ENCODE data around the gene RBFOX2.

Gene RBFOX2

DNA sequence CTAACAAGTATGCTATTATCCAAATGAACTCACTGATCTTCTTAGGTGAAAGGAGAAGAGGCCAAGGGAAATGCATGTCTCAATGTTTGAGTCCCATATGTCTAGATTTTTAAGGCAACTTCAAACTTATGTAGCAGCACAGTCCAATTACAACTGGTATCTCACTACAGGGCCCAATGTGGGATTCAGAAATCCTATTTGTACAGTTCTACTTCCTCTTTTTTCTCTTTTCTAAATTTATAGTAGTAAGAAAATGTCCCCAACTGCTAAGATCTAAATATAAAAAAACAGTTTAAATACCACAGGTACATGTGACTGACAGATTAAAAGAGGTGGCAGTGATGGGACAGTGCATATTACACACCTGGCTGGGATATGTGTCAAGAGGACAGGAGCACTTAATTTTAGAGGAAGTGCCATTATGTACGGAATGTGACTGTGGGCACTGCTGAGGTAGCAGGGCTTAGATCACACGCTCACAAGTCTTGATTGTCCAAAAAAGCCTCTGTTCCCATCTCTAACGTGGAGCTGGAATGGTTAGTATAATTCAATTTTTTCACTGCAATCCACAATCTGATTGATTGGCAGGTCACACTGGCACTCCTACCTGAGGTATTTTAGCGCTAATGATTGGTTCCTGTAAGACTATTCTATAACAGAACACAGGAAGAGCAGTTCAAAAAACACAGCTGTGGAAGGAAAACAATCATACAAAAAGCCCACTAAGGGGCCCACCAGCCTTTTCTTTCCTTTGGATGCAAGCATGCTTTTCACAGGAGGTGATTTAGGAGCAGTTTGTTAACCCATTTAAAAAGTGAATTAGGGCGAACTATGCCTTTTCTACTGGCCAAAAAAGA lies 276.4 kb downstream of the RBFOX2 start:
- TF ChIP-seq, protein P1, sequence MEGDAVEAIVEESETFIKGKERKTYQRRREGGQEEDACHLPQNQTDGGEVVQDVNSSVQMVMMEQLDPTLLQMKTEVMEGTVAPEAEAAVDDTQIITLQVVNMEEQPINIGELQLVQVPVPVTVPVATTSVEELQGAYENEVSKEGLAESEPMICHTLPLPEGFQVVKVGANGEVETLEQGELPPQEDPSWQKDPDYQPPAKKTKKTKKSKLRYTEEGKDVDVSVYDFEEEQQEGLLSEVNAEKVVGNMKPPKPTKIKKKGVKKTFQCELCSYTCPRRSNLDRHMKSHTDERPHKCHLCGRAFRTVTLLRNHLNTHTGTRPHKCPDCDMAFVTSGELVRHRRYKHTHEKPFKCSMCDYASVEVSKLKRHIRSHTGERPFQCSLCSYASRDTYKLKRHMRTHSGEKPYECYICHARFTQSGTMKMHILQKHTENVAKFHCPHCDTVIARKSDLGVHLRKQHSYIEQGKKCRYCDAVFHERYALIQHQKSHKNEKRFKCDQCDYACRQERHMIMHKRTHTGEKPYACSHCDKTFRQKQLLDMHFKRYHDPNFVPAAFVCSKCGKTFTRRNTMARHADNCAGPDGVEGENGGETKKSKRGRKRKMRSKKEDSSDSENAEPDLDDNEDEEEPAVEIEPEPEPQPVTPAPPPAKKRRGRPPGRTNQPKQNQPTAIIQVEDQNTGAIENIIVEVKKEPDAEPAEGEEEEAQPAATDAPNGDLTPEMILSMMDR (conservative IDR thresholded peaks at IDR 0.05): no peak
- peak overlapping the region; percentile 59; the same call in 1 of the 2 replicates for H3K27ac ChIP-seq

DNA sequence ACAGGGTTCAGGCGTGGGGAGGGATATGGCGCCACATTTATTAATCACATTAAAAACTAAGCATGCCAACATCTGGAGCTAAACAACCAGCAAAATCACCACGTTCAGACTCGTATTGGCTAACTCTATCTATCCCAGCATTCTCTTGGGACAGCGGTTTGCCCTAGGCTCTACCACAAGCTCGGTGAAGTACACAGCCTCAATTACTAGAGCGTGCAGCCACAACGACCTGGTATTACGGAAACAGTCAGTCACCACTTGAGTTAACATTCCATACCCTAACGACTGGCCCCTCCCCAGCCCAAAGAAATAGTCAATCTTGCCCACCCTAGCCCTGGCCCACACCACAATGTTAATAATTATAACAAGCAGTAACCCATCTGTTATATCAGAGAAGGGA lies 278.8 kb downstream of the RBFOX2 start:
- H3K27ac ChIP-seq: peak overlapping the region; percentile 59

DNA sequence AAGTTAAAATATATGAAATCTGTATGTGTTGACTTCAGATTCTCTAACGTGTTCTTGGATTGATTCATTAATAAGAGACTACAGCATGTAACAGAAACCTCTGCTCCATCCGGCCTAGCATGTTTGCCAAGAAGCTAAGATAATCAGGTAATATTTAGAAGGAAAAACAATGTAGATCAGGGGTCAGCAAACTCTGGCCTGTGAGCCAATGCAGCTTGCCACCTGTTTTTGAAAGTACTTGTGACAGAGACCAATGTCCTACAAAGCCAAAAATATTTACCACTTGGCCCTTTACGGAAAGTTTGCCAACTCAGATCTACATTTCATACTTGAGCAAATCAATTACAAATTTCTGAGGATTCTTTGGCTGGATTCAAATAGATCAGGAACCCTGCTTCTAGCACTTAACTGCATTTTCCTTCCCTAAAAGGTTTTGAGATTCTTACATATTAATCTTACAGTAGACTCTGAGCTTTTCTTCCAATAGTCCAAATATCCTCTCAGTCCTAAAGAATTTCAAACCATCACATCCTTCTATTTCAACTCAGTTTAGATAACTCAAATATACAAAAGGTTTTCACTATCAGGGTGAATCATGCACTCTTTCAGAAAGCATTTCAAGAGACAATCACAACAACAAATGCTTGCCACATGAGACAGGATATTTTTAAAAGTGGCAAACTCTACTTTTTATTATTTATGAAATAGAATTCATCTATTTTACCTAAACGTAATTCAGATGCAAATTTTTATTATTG lies 281.5 kb downstream of the RBFOX2 start:
- TF ChIP-seq, protein P1 (conservative IDR thresholded peaks at IDR 0.05): no peak
- peak overlapping the region; percentile 56 for H3K27ac ChIP-seq

More for the DNA sequence above, 278.8 kb downstream of the RBFOX2 start:
- TF ChIP-seq, protein P1 (conservative IDR thresholded peaks at IDR 0.05): no peak

DNA sequence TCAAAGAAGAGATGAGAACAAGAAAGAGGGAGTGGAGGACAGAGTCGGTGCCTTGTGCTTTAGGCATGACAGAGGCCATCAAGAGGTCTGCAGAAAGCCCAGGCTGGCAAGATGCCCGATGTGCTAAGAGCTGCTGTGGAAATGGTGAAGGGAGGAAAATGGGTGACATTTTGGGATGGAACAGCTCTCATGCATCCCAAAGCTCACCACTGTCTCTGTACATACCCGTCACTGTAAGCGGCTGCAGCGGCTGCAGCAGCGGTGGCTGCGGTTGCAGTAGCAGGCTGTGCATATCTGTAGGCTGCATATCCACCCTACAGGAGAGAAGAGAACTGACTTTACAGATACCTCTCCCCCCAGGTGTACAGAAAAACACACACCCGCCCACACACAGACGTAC lies 282.4 kb downstream of the RBFOX2 start:
- TF ChIP-seq, protein P1 (conservative IDR thresholded peaks at IDR 0.05): no peak
- H3K27ac ChIP-seq: peak overlapping the region; percentile 56

DNA sequence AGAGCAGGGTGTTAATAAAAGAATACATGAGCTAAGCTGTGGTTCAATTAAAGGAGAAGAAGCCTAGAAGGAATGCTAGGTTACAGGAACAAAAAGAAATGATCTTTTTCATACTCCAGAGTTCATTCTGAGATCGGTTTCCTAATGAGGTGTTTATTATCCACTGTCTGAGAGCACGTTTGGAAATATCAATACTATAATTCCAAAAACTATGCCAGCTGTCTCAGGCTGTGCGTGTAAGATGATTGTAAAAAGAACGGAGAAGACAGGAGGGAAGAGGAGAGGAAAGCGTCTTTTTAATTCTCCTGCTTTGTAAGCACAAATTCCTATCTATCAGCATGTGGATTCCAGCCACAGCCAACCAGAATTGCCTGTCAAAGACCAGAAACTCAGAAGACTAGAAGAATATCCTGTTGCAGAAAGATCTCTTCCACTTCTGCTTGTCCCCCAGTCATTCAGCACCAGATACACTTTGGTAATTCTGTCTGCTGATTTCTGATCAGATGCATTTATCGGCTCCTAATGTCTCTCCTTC lies 285.2 kb downstream of the RBFOX2 start:
- no peak overlapping the region for H3K27ac ChIP-seq
- TF ChIP-seq, protein P1 (conservative IDR thresholded peaks at IDR 0.05): no peak

DNA sequence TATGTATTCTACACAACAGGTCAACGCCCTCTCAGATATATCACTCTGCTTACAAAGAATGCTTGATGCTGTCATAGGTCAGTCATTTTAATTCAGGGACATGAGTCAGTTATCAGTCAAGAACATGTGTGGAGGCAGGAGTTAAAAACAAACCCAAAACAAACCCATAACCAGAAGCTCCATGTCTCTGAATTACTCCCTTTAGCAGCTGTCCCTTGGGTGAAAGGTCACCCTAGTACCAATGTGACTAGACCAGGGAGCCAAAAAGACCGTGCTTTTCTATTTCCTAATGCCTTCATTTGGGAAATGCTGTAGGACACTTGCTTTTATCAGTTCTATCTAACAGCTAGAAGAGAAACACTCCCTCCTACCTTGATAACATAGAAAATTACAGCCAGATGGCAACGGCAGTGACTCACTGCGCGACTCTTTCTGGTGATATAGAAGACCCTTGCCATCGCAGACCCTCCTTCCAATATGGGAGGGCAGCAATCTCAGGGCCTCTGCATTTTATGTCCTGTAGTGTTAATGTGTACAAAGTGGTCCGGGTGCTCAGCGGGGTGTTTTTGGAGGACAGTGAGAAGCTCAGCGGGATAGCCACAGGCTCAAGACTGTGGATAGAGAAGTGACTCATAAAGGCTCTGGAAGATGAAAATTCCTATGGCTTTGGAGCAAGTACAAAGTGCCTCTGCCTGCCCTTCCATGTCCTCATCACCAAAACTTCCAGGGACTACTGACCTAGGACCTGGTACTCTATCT lies 286.1 kb downstream of the RBFOX2 start:
- TF ChIP-seq, protein P1 (conservative IDR thresholded peaks at IDR 0.05): no peak

More for the DNA sequence above, 286.1 kb downstream of the RBFOX2 start:
- H3K27ac ChIP-seq: no peak overlapping the region
